SKM-1 (cell line): ENCODE results near the gene ARHGEF10L.
"Not testable (repeated sequence)": the region's sequence is repeated elsewhere in the genome, so short reads cannot be mapped to it uniquely, and the experiment has no call there.

Source experiments
- DNase-seq: peaks from one replicate; lab custom pipeline; 2025; ENCODE audit not compliant: unreplicated experiment; lab: John Stamatoyannopoulos, UW

The ARHGEF10L gene

GRCh38 chr1:17539477-17540254 lies at the start of gene ARHGEF10L:
Gene ARHGEF10L (plus strand): TSS chr1:17539698. CDS start chr1:17580596, 40,898 bp downstream.
- no peak for DNase-seq

- DNase-seq: not testable (repeated sequence)
Observed at GRCh38 chr1:17489768-17490417, 49.6 kb upstream of the ARHGEF10L start.

GRCh38 chr1:17490667-17491066 lies 48.8 kb upstream of the ARHGEF10L start:
- DNase-seq: not testable (repeated sequence)

GRCh38 chr1:17494114-17494729 lies 45.3 kb upstream of the ARHGEF10L start:
- DNase-seq: peak; percentile 64

DNA sequence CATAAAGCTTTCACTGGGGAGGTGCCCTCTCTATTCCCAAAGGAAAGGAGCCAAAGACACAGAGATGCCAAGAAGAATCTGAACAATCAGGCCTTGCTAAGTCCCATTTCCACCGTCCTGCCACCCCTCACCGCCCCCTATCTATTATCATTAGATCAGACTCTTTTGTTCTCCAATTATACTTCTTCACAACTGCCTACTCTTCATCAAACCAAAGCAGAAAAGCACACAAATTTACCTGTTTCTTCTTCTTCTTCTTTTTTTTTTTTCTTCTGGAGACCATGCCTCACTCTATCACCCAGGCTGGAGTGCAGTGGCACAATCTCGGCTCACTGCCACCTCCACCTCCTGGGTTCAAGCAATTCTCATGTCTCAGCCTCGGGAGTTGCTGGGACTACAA lies 43.1 kb upstream of the ARHGEF10L start:
- DNase-seq: no peak

DNA sequence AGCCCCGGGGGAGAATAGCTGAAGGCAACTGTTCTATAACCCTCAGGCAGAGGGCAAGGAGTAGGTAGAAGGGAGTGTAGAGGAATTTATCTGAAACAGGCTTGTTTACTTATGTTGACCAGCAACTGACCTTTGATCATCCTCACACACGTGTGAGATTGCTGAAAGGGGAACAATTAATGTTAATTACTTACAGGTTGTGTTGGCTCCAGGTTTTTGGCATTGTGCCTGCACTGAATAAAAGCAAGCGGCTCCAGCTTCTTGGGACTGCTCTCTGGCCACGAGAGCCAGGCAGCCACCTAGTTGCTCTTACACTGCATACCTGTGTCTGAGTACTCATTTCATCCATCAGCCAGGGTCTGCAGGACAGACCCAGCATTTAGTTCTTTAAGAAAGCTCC lies 41.3 kb upstream of the ARHGEF10L start:
- DNase-seq: no peak

- peak; percentile 19 for DNase-seq
Observed at GRCh38 chr1:17502326-17502778, 37.1 kb upstream of the ARHGEF10L start.

- DNase-seq: no peak
Observed at GRCh38 chr1:17503146-17503545, 36.4 kb upstream of the ARHGEF10L start.

DNA sequence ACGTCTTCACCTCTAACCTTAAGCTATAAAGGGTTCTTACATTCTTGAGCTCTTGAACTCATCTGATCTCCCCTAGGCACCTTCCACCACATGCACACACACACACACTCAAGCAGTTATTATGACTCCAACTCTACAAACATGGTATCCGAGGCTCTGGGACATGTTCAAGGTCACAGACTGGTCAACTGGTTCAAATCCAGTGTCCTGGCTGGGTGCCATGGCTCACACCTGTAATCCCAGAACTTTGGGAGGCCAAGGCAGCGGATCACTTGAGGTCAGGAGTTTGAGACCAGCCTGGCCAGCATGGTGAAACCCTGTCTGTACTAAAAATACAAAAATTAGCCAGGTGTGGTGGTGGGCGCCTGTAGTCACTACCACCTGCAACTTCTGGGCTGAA lies 32.3 kb upstream of the ARHGEF10L start:
- DNase-seq: not testable (repeated sequence)

DNA sequence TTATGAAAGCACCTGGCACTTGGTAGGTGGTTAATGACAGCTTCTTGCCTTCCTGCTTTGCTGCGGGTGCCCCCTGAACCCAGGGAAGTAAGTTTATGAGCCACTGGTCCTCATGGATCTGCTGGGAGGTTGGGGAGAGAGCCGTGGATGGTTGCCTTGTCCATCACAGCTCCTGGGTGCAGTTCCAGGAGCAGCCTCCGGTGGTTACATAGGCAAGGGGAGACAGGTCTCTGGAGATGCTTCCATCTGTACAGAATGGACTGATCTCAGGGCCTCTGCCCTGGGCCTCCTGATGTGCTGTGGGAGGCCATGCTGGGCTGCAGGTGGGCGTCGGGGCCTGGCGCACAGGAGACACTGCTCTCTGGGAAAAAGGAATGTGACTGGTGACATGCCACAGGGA lies 31.6 kb upstream of the ARHGEF10L start:
- no peak for DNase-seq

- DNase-seq: peak; percentile 18
Observed at GRCh38 chr1:17509363-17509762, 30.1 kb upstream of the ARHGEF10L start.

GRCh38 chr1:17510138-17510537 lies 29.4 kb upstream of the ARHGEF10L start:
- no peak for DNase-seq

GRCh38 chr1:17511188-17511587 lies 28.3 kb upstream of the ARHGEF10L start:
- DNase-seq: no peak

DNA sequence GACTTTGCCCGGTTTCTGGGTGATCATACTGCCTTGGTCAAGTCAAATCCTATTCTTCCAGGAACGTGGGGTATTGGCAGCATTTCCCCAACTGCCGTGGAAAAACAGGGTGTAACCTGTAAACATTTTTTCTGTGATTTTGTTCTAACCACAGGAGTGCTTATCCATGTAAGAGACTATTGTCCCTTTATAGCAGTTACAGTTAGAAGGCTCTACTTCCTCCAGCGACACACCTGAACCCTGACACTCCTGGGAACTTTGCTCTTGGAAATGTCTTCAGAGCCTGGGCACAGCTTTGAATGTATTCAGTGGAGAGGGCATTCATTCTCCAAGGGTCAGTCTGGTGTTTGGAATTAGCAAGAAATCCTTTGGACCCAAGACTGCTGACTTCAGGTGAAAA lies 26.4 kb upstream of the ARHGEF10L start:
- no peak for DNase-seq

DNA sequence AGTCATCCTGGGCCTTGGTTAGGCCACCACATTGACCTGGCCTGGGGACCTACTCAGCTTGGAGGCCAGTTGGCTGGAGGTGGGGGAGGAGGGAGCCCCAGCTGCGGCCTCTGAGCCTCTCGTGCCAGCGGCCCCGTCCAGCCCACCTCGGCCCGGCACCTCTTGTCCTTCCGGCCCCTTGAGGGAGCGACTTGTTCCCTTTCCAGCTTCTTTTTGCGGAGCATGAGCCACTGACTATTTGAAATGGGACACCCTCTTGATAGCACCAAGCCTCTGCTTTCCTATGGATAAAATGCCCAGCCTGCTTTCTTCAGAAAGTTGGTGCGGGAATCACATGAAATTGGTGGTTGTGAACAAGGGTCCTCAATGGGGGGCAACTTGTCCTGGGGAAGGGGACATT lies 24.7 kb upstream of the ARHGEF10L start:
- no peak for DNase-seq

DNA sequence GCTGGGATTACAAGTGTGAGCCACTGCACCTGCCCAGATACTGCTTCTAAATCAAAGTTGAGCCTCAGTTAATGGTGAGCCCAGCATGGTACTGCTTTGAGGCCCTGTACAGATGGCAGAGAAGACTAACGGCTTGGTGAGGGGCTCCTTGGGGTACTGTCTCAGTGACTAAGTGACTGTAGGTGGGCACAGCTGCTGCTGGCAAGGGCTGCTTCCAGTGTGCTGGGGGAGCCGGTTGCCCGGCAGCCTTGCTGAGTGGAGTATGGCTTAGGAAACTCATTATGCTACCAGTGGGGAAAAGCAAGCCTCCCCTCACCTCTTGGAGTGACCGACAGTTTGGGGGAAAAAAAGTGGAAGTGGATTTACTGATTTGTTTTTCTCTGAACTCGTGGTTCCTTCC lies 23.6 kb upstream of the ARHGEF10L start:
- no peak for DNase-seq

DNA sequence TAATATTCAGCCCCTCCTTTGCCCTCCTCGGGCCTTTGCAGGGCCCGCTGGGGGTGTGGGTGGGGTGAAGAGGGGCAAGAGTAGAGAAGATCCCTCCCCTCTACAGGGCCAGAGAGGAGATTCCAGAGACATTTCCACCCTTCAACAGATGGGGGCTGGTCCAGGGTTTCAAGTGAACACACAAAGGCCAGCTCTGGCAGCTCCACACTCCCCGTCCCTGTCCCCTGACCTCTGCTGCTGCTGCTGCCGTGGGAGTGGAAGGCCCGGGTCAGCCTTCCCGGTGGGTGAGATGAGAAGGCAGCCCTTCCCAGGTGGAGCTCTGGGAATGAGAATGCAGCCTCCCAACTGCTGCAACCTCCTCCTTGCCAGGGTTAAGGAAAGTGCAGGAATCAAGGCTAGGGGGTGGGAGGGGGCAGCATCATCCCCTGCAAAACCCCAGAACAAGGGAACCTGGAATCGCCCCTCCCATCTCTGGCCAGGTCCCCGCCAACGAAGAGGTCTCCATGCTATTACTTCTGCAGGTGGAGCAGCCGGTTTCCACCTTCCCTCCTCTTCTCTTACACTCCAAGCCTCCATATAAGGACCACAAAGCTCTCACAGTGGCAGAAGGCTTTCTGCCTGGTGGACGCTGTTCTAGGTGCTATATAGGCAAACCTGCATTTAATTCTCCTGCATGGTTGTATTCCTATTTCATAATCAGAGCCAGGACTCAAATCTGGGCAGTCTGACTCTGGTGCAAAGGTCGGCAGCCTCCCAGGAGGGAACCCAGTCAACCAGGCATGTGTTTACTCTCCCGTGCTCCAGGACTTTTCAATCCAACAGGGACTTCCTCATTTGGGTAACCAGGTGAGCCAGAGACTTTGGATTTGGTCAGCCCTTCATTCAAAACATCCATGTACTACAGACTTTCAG lies 22.9 kb upstream of the ARHGEF10L start:
- no peak for DNase-seq

DNA sequence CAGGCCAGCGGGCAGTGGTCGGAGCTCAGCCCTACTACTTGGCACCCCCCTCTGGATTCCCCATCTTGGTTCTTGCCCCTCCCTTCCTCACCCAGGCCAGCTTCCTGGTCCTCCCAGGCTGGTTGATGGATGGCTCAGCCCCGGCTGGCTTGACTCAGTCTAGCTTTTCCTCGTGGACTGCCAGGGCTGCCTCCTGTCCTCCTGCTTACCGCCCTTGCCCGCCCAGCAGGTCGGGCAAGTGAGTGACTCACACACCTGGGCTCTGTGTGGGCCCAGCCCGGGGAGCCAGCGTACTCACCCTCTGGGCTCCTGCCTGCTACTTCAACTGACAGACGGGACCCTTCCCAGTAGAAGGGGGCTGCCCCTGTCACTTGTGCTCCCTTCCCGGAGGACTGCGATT lies 19.5 kb upstream of the ARHGEF10L start:
- no peak for DNase-seq

GRCh38 chr1:17520473-17521319 lies 18.8 kb upstream of the ARHGEF10L start:
- DNase-seq: no peak
